Measurements from ENCODE around the gene UBE2G2.

The UBE2G2 gene

GRCh38 chr21:44723177-44724131 lies 78.2 kb downstream of the UBE2G2 start:
- DNase-seq, result no peak

GRCh38 chr21:44722731-44723130 lies 78.9 kb downstream of the UBE2G2 start:
- DNase-seq, result no peak

- DNase-seq, result no peak
Measured at GRCh38 chr21:44720170-44720569, 81.5 kb downstream of the UBE2G2 start.

All from inflammatory macrophage treated with lipopolysaccharide for 1 hour (primary cell).